ENCODE measurements around the gene ID3.

Gene ID3

DNA sequence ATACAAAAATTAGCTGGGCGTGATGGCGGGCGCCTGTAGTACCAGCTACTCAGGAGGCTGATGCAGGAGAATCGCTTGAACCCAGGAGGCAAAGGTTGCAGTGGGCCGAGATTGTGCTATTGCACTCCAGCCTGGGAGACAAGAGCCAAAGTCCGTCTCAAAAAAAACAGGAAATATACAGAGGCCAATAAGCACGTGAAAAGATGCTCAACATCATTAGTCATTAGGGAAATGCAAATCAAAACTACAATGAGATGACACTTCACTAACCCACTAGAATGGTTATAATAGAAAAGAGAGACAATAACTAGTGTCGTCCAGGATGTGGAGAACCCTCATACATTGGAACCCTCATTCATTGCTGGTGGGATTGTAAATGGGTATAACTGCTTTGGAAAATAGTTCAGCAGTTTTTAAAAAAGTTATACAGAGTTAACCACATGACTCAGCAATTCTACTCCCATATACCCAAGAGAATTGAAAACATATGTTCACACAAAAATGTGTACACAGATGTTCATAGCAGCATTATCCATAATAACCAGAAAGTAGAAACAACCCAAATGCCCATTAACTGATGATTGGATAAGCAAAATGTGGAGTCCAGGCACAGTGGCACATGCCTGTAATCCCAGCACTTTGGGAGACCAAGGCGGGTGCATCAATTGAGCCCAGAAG, 21.9 kb downstream of the ID3 start:
- H3K27ac ChIP-seq = no peak overlapping the region
- CTCF ChIA-PET = no interaction called here
- DNase-seq (ENCODE audit: low spot score) = no peak
- POLR2A ChIA-PET (ENCODE audit: low non-redundant PET) = no interaction called here
- no peak for TF ChIP-seq CTCF (conservative IDR thresholded peaks at IDR 0.05; ENCODE audit: low read depth)

GRCh38 chr1:23533246-23534023, 25.9 kb downstream of the ID3 start:
- no peak for DNase-seq (ENCODE audit: low spot score)
- H3K27ac ChIP-seq = no peak overlapping the region
- CTCF ChIA-PET = interaction anchor here (0.6 to 1.8 kb wide), 3 partner anchors 36 to 570 kb away, joined by 3 to 5 read pairs (median 3); no protein-coding TSS in a partner anchor
- POLR2A ChIA-PET (ENCODE audit: low non-redundant PET) = no interaction called here
- TF ChIP-seq CTCF (conservative IDR thresholded peaks at IDR 0.05; ENCODE audit: low read depth) = no peak

GRCh38 chr1:23531562-23532094, 27.7 kb downstream of the ID3 start:
- POLR2A ChIA-PET (ENCODE audit: low non-redundant PET) = no interaction called here
- CTCF ChIA-PET = interaction anchor here (0.6 to 2.3 kb wide), 4 partner anchors 8 to 106 kb away, joined by 5 to 11 read pairs (median 5); no protein-coding TSS in a partner anchor
- H3K27ac ChIP-seq = peak overlapping the region; percentile 89
- no peak for TF ChIP-seq CTCF (conservative IDR thresholded peaks at IDR 0.05; ENCODE audit: low read depth)
- DNase-seq (ENCODE audit: low spot score) = no peak

- POLR2A ChIA-PET (ENCODE audit: low non-redundant PET) = no interaction called here
- peak within 1 kb of the TSS; percentile 89 for H3K27ac ChIP-seq
- CTCF ChIA-PET = interaction anchor here (0.7 to 2.3 kb wide), 4 partner anchors 9 to 56 kb away, joined by 4 to 11 read pairs (median 5); no protein-coding TSS in a partner anchor
Measured at GRCh38 chr1:23530747-23531561, 28.3 kb downstream of the ID3 start, which contains the start of gene E2F2. Gene E2F2 (minus strand): TSS chr1:23531233. CDS start chr1:23530793, 440 bp downstream.

GRCh38 chr1:23530087-23530746, 29.1 kb downstream of the ID3 start:
- ChIA-PET POLR2A (ENCODE audit: low non-redundant PET) (interaction anchor here (0.6 kb wide), 1 partner anchor 215 kb away, joined by 4 read pairs; no protein-coding TSS in a partner anchor), CTCF (interaction anchor here (0.7 to 2.3 kb wide), 4 partner anchors 10 to 57 kb away, joined by 4 to 11 read pairs (median 4); no protein-coding TSS in a partner anchor)
- no peak for DNase-seq (ENCODE audit: low spot score)
- peak overlapping the region; percentile 89 for H3K27ac ChIP-seq
- no peak for TF ChIP-seq CTCF (conservative IDR thresholded peaks at IDR 0.05; ENCODE audit: low read depth)

More at GRCh38 chr1:23530747-23531561, 28.3 kb downstream of the ID3 start, which contains the start of gene E2F2:
- peak; percentile 95 for DNase-seq (ENCODE audit: low spot score)
- TF ChIP-seq CTCF (conservative IDR thresholded peaks at IDR 0.05; ENCODE audit: low read depth) = peak; percentile 16; the same call in 1 of the 2 replicates
